OCI-LY7 (cell line): ENCODE results near the gene C9orf153.

Experiments
- EZH2phosphoT487 ChIP-seq: fragments of 200-600 bp; sonication (generic); IDR thresholded peaks from 2 replicates; pipeline ENCODE4 v1.6.1; 2018; ENCODE audit warnings: low read depth, borderline replicate concordance, mild to moderate bottlenecking, mixed run types, antibody characterized with exemption, low read length, moderate library complexity, mixed read lengths
- TF ChIP-seq, protein P1 (sequence below): fragments of 200-600 bp; sonication (generic); conservative IDR thresholded peaks from 2 replicates; pipeline ENCODE4 v1.5.1; 2014; ENCODE audit warnings: mild to moderate bottlenecking, antibody characterized with exemption, low read length, moderate library complexity, mixed read lengths

GRCh38 chr9:86176468-86176867, 83.0 kb downstream of the C9orf153 start:
- TF ChIP-seq, protein P1, sequence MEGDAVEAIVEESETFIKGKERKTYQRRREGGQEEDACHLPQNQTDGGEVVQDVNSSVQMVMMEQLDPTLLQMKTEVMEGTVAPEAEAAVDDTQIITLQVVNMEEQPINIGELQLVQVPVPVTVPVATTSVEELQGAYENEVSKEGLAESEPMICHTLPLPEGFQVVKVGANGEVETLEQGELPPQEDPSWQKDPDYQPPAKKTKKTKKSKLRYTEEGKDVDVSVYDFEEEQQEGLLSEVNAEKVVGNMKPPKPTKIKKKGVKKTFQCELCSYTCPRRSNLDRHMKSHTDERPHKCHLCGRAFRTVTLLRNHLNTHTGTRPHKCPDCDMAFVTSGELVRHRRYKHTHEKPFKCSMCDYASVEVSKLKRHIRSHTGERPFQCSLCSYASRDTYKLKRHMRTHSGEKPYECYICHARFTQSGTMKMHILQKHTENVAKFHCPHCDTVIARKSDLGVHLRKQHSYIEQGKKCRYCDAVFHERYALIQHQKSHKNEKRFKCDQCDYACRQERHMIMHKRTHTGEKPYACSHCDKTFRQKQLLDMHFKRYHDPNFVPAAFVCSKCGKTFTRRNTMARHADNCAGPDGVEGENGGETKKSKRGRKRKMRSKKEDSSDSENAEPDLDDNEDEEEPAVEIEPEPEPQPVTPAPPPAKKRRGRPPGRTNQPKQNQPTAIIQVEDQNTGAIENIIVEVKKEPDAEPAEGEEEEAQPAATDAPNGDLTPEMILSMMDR, result no peak
- TF ChIP-seq EZH2phosphoT487, result no peak
